A549 treated with CpdA at 1 μM for 4 hours (cell line): ENCODE results near the gene RPGRIP1. TPM values are rescaled to one million over a fixed set of nuclear protein-coding genes. Genes with fewer than 3 reads are reported as not detected.

Experiments used
- total RNA-seq: library from RNA; stranded (reverse); fragments of 200-300 nt; extraction: Qiagen RNA extraction; gene quantifications from 5 replicates; pipeline ENCODE4 v1.2.3, GENCODE V29; 2022; ENCODE audit warnings: low read depth

RPGRIP1 gene
- 0.21 to 0.51 TPM (median 0.34 TPM) in 5 replicates for total RNA-seq

DNA sequence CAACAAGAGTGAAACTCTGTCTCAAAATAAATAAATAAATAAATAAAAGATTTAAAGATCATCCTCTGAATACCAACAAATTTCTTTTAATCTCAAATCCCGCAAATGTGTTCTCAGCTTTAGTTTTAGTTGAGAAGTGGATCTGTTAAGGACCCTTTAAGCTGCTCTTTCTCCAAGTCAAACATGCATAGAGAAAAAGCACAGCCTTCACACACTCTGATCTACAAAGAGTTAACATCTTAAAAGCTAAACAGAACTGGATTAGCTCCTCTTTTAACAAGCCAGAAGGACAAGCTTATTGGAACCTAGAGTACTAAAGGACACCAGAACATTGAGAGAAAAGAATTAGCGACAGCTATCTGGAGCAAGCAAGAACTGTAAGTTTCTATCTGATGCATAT, at the start of gene RPGRIP1:
Gene RPGRIP1, plus strand, starts transcription at position 301 of the 400 bp plus-strand sequence. CDS start 7,894 bp downstream, outside the sequence.

DNA sequence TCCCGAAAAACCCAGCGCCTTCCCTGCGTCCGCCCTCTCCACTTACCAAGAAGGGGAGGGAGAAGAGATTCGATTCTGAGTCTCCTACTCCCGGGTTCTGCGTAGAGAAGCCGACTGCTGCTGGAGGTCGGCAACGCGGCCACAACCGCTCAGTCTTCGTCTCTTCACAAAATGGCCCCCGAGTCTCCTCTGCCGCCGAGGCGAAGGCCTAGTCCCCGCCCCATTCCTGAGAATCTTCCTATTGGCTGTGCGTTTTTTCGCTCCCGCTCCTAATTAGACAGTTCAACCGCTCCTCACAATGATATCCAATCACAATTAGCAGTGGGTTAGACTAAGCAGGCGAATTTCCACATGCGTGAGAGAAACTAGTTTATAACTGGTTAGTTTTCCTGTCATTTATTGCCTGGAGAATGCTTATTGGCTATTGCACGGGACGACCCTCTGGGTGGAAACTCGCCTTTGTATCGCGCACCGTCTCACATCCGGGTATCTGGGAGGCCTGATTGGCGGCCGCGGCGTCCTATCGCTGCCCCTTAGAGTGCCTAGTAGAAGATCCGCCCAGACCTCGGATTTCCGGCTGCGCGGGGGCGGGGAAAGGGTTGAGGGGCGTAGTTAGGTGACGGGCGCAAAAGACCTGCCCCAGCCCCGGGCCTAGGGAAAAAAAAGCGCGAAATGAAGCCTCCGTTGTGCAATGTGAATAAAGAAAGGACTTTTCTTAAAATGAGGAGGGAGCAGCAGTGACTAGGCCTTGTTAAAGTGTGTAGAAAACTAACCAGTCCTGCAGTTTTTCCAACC, 10.4 kb upstream of the RPGRIP1 start, which contains the start of gene HNRNPC:
Gene HNRNPC, minus strand, starts transcription at position 191 of the 795 bp plus-strand sequence. CDS start 35,249 bp downstream, outside the sequence.

Other genes starting within 250 kb of the RPGRIP1 start
- not detected in 5 replicates for gene TPPP2, start 249.9 kb upstream of the RPGRIP1 start, total RNA-seq
- not detected in 5 replicates for gene RNASE13, start 245.3 kb upstream of the RPGRIP1 start, total RNA-seq
- gene RNASE7, start 237.7 kb upstream of the RPGRIP1 start, total RNA-seq = not detected in 5 replicates
- gene RNASE8, start 222.3 kb upstream of the RPGRIP1 start, total RNA-seq = not detected in 5 replicates
- 9.2 to 13.5 TPM (median 12.9 TPM) in 5 replicates for gene ARHGEF40, start 209.8 kb upstream of the RPGRIP1 start, total RNA-seq
- 21.2 to 30.3 TPM (median 29.2 TPM) in 5 replicates for gene ZNF219, start 181.4 kb upstream of the RPGRIP1 start, total RNA-seq
- gene TMEM253, start 179.0 kb upstream of the RPGRIP1 start, total RNA-seq = 0.40 to 1.1 TPM (median 0.80 TPM) in 5 replicates
- 0.02 TPM in 1 of 5 replicates, not detected in the others for gene OR5AU1, start 124.0 kb upstream of the RPGRIP1 start, total RNA-seq
- 789 to 1,071 TPM (median 851 TPM) in 5 replicates for gene HNRNPC, start 10.6 kb upstream of the RPGRIP1 start, total RNA-seq
- gene SUPT16H, start 103.9 kb downstream of the RPGRIP1 start, total RNA-seq = 103 to 133 TPM (median 108 TPM) in 5 replicates
- gene CHD8, start 176.0 kb downstream of the RPGRIP1 start, total RNA-seq = 38.5 to 43.6 TPM (median 42.0 TPM) in 5 replicates
- 12.7 to 15.7 TPM (median 14.4 TPM) in 5 replicates for gene RAB2B, start 196.9 kb downstream of the RPGRIP1 start, total RNA-seq
- gene TOX4, start 197.1 kb downstream of the RPGRIP1 start, total RNA-seq = 59.5 to 73.5 TPM (median 68.8 TPM) in 5 replicates
- 46.3 to 56.0 TPM (median 54.7 TPM) in 5 replicates for gene METTL3, start 231.3 kb downstream of the RPGRIP1 start, total RNA-seq
- 0.63 to 1.6 TPM (median 1.1 TPM) in 5 replicates for gene SALL2, start 246.3 kb downstream of the RPGRIP1 start, total RNA-seq